Activated CD4-positive, alpha-beta T cell treated with anti-CD3 and anti-CD28 coated beads, Interleukin-2, amount 50 U/mL, for 4 hours (primary cell): ENCODE results near the gene IPO7.
"Not testable (repeated sequence)": the region's sequence is repeated elsewhere in the genome, so short reads cannot be mapped to it uniquely, and the experiment has no call there.

Source experiments
- DNase-seq, 2 experiments: peaks; one replicate each; pipeline ENCODE4 v3.0.0-alpha.2; 2020

IPO7 gene

GRCh38 chr11:9399466-9399865 is 15.0 kb downstream of the IPO7 start:
- no peak for DNase-seq

DNA sequence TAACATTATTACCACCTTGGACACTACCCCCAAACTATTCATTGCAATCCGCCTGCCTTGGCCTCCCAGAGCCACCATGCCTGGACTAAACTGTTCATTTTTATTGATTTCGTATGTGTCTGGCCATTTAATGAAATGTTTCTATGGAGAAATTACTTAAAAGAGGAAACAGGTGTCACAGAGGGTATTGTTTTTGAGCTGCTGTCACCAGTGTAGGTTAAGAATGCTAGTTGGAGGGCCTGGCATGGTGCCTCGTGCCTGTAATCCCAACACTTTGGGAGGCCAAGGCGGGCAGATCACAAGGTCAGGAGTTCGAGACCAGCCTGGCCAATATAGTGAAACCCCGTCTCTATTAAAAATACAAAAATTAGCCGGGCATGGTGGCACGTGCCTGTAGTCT is 17.4 kb downstream of the IPO7 start:
- DNase-seq, result not testable (repeated sequence)

- no peak for DNase-seq
Observed at GRCh38 chr11:9428706-9429105, 44.3 kb downstream of the IPO7 start.

DNA sequence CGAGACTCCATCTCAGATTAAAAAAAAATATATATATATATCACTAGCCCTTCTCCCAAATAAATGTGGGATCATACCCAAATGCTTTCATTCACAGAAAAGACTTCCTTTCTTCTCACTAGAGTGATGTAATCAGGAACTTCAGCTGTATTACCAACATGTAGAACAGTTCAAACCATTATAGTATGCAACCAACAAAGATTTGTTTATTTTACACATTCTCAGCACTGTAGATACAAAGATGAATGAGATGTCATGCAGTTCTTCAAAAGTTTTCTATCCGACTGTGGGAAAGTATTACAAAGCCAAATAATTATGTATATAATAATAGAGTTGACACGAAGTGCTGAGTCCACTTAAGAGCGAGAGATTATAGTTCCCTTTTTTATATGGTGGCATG is 54.2 kb downstream of the IPO7 start:
- DNase-seq, result no peak

GRCh38 chr11:9446230-9446629 is 61.8 kb downstream of the IPO7 start:
- DNase-seq, result no peak

DNA sequence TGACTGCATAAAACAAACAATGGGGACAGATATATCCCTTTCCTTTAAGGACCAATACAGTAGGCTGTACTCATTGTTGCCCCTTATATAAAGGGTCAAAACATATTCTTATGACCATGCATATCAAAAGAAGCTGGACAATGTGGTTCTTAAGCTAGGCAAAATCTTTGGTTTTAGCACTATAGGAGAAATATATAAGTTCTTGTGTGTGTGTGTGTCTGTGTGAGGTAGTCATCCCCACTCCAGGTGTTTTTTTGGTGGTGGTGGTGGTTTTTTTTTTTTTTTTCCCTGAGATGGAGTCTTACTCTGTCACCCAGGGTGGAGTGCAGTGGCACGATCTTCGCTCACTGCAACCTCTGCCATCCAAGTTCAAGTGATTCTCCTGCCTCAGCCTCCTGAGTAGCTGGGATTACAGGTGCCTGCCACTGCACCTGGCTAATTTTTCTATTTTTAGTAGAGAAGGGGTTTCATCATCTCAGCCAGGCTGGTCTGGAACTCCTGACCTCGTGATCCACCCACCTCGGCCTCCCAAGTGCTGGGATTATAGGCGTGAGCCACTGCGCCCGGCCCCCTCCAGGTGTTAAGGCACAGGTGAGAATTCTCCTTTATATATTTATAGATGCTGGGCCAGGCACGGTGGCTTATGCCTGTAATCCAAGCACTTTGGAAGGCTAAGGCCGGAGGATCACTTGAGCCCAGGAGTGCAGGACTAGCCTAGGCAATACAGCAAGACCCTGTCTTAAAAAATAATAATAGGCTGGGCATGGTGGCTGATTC is 64.3 kb downstream of the IPO7 start:
- no peak for DNase-seq

GRCh38 chr11:9452023-9452422 is 67.6 kb downstream of the IPO7 start:
- not testable (repeated sequence) for DNase-seq

DNA sequence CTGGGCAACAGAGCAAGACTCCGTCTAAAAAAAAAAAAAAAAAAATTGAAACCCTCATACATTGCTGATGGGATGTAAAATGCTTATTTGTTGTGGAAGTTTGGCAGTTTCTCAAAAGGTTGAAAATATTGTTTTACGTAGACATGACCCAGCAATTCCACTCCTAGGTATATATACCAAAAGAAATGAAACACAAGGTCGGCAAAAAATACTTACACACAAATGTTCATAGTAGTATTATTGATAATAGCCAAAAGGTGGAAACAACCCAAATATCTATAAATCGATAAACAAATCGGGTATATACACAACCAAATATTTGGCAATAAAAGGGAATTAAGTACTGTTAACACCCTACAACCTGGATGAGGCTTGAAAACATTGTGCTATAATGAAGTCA is 71.3 kb downstream of the IPO7 start:
- no peak for DNase-seq

DNA sequence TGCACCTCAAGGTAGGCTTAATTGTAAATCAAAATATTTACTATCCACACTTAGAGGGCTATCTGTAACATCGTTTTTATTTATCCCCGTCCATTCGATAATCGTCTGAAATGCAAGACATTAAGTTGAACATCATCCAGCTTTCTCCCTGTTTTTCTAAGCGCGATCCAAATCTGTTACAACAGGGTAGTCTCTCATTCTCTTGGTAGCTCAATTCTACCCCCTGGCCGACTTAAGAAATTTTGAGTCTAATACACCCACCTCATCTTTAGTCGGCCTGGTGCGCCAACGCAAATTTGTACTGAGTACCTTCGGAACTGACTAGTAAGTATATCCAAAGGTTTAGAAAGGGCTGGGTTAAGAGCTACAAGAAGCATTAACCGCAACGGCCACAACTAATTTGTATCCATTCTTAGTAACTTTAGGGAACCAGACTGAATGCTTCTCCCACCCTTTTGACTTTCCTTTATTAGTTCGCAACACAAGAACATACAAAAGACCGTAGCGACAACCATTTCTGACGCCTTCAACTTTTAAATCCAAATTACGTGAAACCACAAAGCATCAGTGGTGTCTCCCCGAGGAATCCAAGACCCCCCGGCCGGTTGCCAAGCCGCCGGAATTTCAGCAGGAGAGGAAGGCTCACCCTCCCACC is 75.3 kb downstream of the IPO7 start:
- DNase-seq, result peak; percentile 35 to 39

DNA sequence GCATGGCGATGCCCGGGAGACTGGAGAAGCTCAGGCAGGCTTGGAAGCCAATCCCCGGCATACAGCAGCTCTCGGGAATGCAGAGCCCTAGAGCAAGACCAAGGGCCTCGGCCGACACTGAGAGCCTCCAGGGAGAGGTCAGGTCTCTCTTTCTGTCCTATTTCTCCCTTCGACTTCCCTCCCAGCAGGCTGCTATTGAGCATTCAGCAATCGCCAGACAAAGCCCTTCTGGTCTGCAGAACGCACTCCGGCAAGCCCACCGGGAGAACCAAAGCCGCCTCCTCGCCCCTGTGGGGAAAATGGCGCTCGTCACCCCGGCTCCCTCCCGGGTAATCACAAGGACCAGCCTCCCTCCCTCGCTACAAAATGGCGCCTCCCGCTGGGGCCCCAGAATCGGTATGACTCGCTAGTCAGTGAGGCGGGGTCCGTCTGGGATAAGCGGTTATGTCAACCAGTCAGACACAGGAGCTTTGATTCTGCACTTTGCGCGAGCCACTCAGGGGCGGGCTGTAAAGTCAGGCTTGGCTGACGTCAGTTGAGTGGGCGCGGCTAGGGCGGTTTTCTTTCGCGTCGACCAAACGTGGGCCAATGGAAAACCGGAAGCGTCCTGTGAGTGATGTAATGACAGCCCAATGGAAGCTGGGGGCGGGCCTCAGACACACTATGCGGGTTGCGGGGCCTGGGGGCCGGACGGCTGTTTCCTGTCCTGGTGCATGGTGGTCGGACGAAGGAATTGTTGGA is 76.0 kb downstream of the IPO7 start, which contains the start of gene ZNF143:
TSS of gene ZNF143 (plus strand) at position 691 of the 741 bp plus-strand sequence. CDS start 10,297 bp downstream, outside the sequence.
- peak; percentile 100 for DNase-seq

DNA sequence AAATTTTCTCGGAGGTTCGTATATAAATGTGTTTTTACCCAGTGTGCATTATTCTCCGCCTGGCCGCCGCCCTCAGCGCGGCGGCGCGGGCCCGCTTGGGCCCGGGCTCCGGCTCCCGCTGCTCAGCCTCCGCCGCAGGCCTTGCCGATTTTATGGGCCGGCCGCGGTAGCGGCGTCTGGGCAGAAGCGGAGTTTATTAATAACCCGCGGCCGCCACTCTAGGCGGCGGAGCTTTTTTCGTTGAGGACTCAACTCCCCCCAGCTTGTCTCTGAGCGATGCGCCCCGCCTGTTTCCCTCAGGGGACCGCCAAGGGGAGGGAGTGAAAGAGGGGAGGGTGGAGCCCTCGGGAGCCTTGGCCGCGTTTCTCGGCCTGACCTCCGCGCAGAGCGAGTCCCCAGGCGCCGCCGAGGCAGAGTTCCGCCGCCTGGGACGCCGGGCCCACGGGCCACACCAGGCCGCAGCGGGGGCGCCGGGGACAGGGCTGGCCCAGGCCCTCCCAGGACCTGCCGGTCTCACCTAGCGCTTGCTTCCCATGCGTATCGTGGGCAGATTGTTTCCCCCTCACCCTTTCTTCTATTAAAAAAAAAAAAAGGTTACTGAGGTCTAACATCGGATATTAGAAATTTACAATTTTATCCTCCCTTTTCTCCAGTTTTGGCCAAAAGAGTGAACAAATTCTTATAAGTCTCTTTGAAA is 76.8 kb downstream of the IPO7 start:
- peak; percentile 62 to 69 for DNase-seq

DNA sequence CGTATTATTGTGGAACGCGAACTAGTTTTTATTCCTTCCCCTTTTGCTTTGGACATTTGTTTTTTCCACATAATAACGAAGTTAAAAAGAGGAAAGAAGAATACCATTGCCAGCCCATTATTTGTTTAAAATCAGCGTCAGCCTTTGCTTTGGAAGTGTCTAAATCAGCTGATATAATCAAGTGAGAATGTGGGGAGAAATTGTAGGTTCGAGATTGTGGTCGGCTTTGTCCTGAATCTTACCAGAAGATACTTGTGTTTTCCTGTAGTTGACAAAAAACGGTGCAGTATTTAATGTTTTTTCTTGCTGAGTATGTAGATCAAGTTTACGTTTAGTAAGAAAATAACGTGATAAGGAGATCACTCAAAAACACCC is 77.3 kb downstream of the IPO7 start:
- no peak for DNase-seq

GRCh38 chr11:9462172-9462799 is 77.8 kb downstream of the IPO7 start:
- no peak for DNase-seq

GRCh38 chr11:9462806-9463537 is 78.5 kb downstream of the IPO7 start:
- no peak for DNase-seq

GRCh38 chr11:9470765-9471164 is 86.3 kb downstream of the IPO7 start:
- no peak for DNase-seq

DNA sequence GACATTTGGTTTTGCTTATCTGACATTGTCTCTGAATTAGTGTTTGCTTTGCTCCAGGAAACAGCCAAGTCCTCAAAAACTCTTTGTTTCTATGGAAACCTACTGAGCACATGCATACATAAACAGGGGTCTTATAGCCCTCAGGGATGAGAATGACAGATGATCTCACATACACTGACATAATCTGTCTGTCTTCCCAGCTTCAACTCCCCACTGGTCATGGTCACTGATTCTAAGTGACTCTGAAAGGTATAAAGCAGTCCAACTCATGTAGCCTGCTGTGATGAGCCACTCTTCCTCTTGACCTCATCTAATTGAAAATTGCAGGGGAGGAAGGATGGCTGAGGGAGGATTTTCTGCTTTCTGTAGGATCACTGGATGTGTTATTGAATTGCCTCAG is 89.0 kb downstream of the IPO7 start:
- no peak for DNase-seq

DNA sequence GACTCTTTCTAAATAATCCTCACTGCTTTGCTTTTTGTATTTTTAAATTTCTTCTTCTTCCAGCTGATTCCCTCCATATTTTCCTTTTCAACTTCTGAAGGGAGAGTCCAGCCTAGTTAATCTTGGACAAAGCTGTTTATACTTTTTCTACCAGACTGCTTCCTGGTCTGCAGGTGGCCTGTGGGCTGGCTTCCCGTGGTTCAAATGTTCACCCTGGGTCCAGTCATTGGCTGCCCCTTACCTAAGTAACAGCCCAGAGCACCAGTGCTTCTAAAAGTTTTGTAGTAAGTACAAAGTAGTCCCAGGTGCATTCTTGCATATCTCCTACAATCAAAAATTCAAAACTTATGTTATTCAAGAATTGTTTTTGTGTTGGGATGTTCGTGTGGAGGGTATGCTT is 95.4 kb downstream of the IPO7 start:
- DNase-seq, result no peak

- DNase-seq, result no peak
Observed at GRCh38 chr11:9489080-9489765, 104.8 kb downstream of the IPO7 start.

GRCh38 chr11:9490376-9490775 is 105.9 kb downstream of the IPO7 start:
- DNase-seq, result no peak

GRCh38 chr11:9493492-9493891 is 109.0 kb downstream of the IPO7 start:
- no peak for DNase-seq

DNA sequence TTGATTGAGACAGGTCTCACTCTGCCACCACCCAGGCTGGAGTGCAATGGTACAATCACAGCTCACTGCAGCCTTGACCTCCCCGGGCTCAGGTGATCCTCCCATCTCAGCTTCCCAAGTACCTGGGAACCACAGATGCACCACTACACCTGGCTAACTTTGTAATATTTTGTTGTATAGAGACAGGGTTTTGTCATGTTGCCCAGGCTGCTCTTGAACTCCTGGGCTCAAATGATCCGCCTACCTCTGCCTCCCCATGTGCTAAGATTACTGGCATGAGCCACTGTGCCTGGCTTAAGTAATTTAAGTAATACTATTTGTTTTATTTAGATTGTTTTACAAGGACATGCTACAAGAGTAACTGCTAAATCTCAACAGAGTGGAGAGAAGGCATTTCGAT is 109.9 kb downstream of the IPO7 start:
- DNase-seq, result no peak
